Globus pallidus (tissue), 1 donor: ENCODE measurements around the gene FAM13A.
"Not testable (repeated sequence)": the region's sequence is repeated elsewhere in the genome, so short reads cannot be mapped to it uniquely, and the experiment has no call there.

Experiments used
- DNase-seq: peaks from one replicate; pipeline ENCODE4 v3.0.0-alpha.2; 2015; ENCODE audit warnings: low spot score

FAM13A gene

GRCh38 chr4:88998891-88999290 lies 58.1 kb downstream of the FAM13A start:
- no peak for DNase-seq

GRCh38 chr4:88998001-88998400 lies 59.0 kb downstream of the FAM13A start:
- no peak for DNase-seq

- DNase-seq = no peak
These were observed 61.1 kb downstream of the FAM13A start for GRCh38 chr4:88995874-88996273.

- not testable (repeated sequence) for DNase-seq
These were observed 61.7 kb downstream of the FAM13A start for GRCh38 chr4:88995257-88995656.

- no peak for DNase-seq
These were observed 63.7 kb downstream of the FAM13A start for GRCh38 chr4:88993246-88993645.

- no peak for DNase-seq
These were observed 65.2 kb downstream of the FAM13A start for GRCh38 chr4:88991746-88992145.

- no peak for DNase-seq
These were observed 67.0 kb downstream of the FAM13A start for GRCh38 chr4:88989990-88990389.

- DNase-seq = no peak
These were observed 71.8 kb downstream of the FAM13A start for GRCh38 chr4:88985088-88985773.

GRCh38 chr4:88982757-88983156 lies 74.2 kb downstream of the FAM13A start:
- no peak for DNase-seq

GRCh38 chr4:88981993-88982392 lies 75.0 kb downstream of the FAM13A start:
- DNase-seq = no peak

GRCh38 chr4:88981556-88981955 lies 75.4 kb downstream of the FAM13A start:
- DNase-seq = no peak

GRCh38 chr4:88979276-88979675 lies 77.7 kb downstream of the FAM13A start:
- DNase-seq = no peak

GRCh38 chr4:88976775-88977035 lies 80.3 kb downstream of the FAM13A start:
- DNase-seq = no peak

- DNase-seq = no peak
These were observed 80.8 kb downstream of the FAM13A start for GRCh38 chr4:88975958-88976774.

- no peak for DNase-seq
These were observed 85.4 kb downstream of the FAM13A start for GRCh38 chr4:88971536-88971935.

GRCh38 chr4:88969746-88970145 lies 87.2 kb downstream of the FAM13A start:
- no peak for DNase-seq

GRCh38 chr4:88969271-88969670 lies 87.7 kb downstream of the FAM13A start:
- no peak for DNase-seq

- no peak for DNase-seq
These were observed 89.1 kb downstream of the FAM13A start for GRCh38 chr4:88967883-88968331.

- DNase-seq = no peak
These were observed 91.9 kb downstream of the FAM13A start for GRCh38 chr4:88965053-88965452.

GRCh38 chr4:88964450-88964849 lies 92.5 kb downstream of the FAM13A start:
- no peak for DNase-seq

- no peak for DNase-seq
These were observed 93.2 kb downstream of the FAM13A start for GRCh38 chr4:88963817-88964216.

GRCh38 chr4:88962396-88962795 lies 94.6 kb downstream of the FAM13A start:
- no peak for DNase-seq

GRCh38 chr4:88960576-88960975 lies 96.4 kb downstream of the FAM13A start:
- DNase-seq = no peak

GRCh38 chr4:88958080-88958479 lies 98.9 kb downstream of the FAM13A start:
- DNase-seq = no peak
